GM19238 (cell line): ENCODE results near the gene VPS45.
A peak's percentile ranks its signal among the peaks of the same experiment; 100 is the strongest.
"Not testable (repeated sequence)": the region's sequence is repeated elsewhere in the genome, so short reads cannot be mapped to it uniquely, and the experiment has no call there.

Source experiments
- DNase-seq: peaks from one replicate; pipeline ENCODE4 v3.0.0; 2011; ENCODE audit warnings: low spot score; ENCODE audit not compliant: insufficient read length

Gene VPS45

GRCh38 chr1:150159550-150159949 is 92.0 kb downstream of the VPS45 start:
- no peak for DNase-seq

- no peak for DNase-seq
Measured at GRCh38 chr1:150160964-150161621, 93.5 kb downstream of the VPS45 start.

GRCh38 chr1:150161747-150162581 is 94.4 kb downstream of the VPS45 start:
- DNase-seq = no peak

GRCh38 chr1:150162582-150162861 is 94.9 kb downstream of the VPS45 start:
- DNase-seq = no peak

GRCh38 chr1:150162862-150163706 is 95.5 kb downstream of the VPS45 start:
- DNase-seq = peak; percentile 65

GRCh38 chr1:150164224-150164623 is 96.6 kb downstream of the VPS45 start:
- DNase-seq = no peak

GRCh38 chr1:150164779-150165178 is 97.2 kb downstream of the VPS45 start:
- DNase-seq = no peak

GRCh38 chr1:150165622-150166612 is 98.3 kb downstream of the VPS45 start:
- DNase-seq = no peak

GRCh38 chr1:150168960-150169601 is 101.5 kb downstream of the VPS45 start:
- no peak for DNase-seq

GRCh38 chr1:150171801-150172200 is 104.2 kb downstream of the VPS45 start:
- no peak for DNase-seq

- no peak for DNase-seq
Measured at GRCh38 chr1:150173141-150173585, 105.6 kb downstream of the VPS45 start.

- no peak for DNase-seq
Measured at GRCh38 chr1:150176593-150176992, 109.0 kb downstream of the VPS45 start.

GRCh38 chr1:150178548-150178947 is 111.0 kb downstream of the VPS45 start:
- no peak for DNase-seq

GRCh38 chr1:150179867-150180266 is 112.3 kb downstream of the VPS45 start:
- no peak for DNase-seq

GRCh38 chr1:150180474-150180873 is 112.9 kb downstream of the VPS45 start:
- DNase-seq = no peak

- DNase-seq = no peak
Measured at GRCh38 chr1:150182247-150182646, 114.7 kb downstream of the VPS45 start.

GRCh38 chr1:150183061-150183460 is 115.5 kb downstream of the VPS45 start:
- no peak for DNase-seq

- no peak for DNase-seq
Measured at GRCh38 chr1:150185481-150185880, 117.9 kb downstream of the VPS45 start.

- DNase-seq = not testable (repeated sequence)
Measured at GRCh38 chr1:150186438-150186788, 118.8 kb downstream of the VPS45 start.

- DNase-seq = no peak
Measured at GRCh38 chr1:150186789-150187559, 119.4 kb downstream of the VPS45 start.
